Bladder microvascular endothelial cell (primary cell): ENCODE data around the gene SYNC. TPM values are rescaled to one million over a fixed set of nuclear protein-coding genes. Genes with fewer than 3 reads are reported as not detected.

ENCODE experiments used
- total RNA-seq: library from RNA; depleted of rRNA; stranded (reverse); fragments of >200 nt; gene quantifications from 2 replicates; pipeline ENCODE4 v1.2.3, GENCODE V29; 2014

Gene SYNC
- 13.0 and 22.1 TPM in 2 replicates for total RNA-seq

GRCh38 chr1:32702599-32703478 lies at the start of gene SYNC:
SYNC (minus strand) TSS chr1:32702770; CDS start chr1:32702660, 110 bp downstream.

DNA sequence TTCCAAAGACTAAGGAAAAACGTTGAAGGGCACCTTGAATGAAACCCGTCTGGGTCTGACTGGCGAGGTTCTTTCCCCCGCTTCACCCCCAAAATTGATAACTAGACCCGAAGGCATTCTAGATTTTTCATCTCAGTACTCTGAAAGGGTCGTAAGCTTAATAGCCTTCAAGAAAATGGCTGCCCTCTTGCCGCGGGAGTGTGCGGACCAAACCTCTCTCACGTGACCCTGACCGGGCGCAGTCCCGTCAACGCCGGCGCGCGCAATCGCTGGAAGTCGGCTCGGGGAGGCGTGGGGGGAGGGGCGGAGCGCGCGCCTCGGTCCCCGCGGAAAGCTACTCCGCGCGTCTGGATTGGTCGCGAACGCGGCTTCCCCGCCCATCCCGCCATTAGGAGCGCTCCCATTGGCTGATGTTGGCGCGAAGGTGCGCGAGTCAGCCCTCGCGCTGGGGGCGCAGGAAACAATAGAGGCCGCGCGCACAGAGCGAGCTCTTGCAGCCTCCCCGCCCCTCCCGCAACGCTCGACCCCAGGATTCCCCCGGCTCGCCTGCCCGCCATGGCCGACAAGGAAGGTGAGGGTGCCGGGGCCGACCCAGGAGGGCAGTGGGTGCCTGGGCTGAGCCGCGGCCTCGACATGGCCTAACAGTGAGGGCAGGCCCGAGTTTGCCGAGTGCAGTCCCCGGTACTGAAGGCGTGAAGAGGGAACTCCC lies 51.7 kb downstream of the SYNC start, which contains the start of gene RBBP4:
TSS of gene RBBP4 (plus strand) at position 457 of the 709 bp plus-strand sequence. CDS start at position 556, 99 bp downstream.

DNA sequence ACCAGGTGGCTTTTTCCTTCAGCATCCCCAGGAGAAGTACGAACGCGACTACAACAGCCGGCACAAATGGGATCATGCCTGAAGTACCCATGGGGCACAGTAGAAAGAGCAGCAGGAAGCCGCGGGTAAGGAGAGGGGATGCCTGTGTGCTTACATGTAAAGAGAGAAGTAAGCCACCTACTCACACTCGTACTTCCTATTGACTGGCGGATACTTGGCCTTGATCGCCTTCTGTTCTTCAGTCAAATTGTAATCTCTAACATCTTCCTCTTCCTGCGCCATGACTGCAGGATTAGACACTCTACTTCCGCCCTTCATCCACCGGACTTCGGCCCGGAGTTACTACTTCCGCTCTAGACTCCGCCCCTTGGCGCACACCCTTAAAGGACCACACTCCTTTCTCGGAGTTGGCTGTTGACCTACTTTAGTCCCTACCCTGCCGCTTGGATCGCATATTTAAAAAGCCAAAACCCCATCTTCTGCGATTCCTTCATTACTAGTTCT lies 52.3 kb downstream of the SYNC start, which contains the start of gene ZBTB8OS:
TSS of gene ZBTB8OS (minus strand) at position 303 of the 504 bp plus-strand sequence. CDS start at position 282, 21 bp downstream.

Other genes starting within 250 kb of the SYNC start
- gene ZBTB8B, start 237.7 kb downstream of the SYNC start, total RNA-seq, result 0.06 TPM in 1 of 2 replicates, not detected in the other
- gene ZBTB8A, start 163.3 kb downstream of the SYNC start, total RNA-seq, result 4.7 and 10.1 TPM in 2 replicates
- 24.3 and 41.3 TPM in 2 replicates for gene ZBTB8OS, start 52.2 kb downstream of the SYNC start, total RNA-seq
- 87.1 and 216 TPM in 2 replicates for gene RBBP4, start 51.6 kb downstream of the SYNC start, total RNA-seq
- gene YARS1, start 114.6 kb upstream of the SYNC start, total RNA-seq, result 47.1 and 57.4 TPM in 2 replicates
- 14.9 and 60.1 TPM in 2 replicates for gene S100PBP, start 114.9 kb upstream of the SYNC start, total RNA-seq
- gene FNDC5, start 168.1 kb upstream of the SYNC start, total RNA-seq, result 0.81 and 2.7 TPM in 2 replicates
- not detected in 2 replicates for gene HPCA, start 183.7 kb upstream of the SYNC start, total RNA-seq
- gene TMEM54, start 198.6 kb upstream of the SYNC start, total RNA-seq, result 10.0 and 24.0 TPM in 2 replicates